ACC112 (cell line): ENCODE data around the gene KIF23.

Source experiments
- H2AFZ ChIP-seq: fragments of 200-600 bp; sonication (generic); one replicate; pipeline ENCODE4 v1.6.0; 2017; ENCODE audit warnings: antibody characterized with exemption, low read length; ENCODE audit not compliant: unreplicated experiment
- H3K27ac ChIP-seq: fragments of 200-600 bp; sonication (generic); 2 replicates; pipeline ENCODE4 v1.5.1; 2014; ENCODE audit warnings: low read depth, mild to moderate bottlenecking, antibody characterized with exemption, low read length, moderate library complexity
- H3K27me3 ChIP-seq: fragments of 200-600 bp; sonication (generic); 2 replicates; pipeline ENCODE4 v1.6.1; 2014; ENCODE audit warnings: mild to moderate bottlenecking, antibody characterized with exemption, low read length, moderate library complexity, mixed read lengths; ENCODE audit not compliant: insufficient read depth
- H3K36me3 ChIP-seq: fragments of 200-600 bp; sonication (generic); 2 replicates; pipeline ENCODE4 v1.6.1; 2016; ENCODE audit warnings: mild to moderate bottlenecking, antibody characterized with exemption, low read length, moderate library complexity, mixed read lengths; ENCODE audit not compliant: insufficient read depth
- H3K4me1 ChIP-seq: fragments of 200-600 bp; sonication (generic); one replicate; pipeline ENCODE4 v1.6.1; 2016; ENCODE audit warnings: low read length, mixed read lengths; ENCODE audit not compliant: insufficient read depth, unreplicated experiment, control insufficient read depth
- H3K4me3 ChIP-seq: fragments of 200-600 bp; sonication (generic); 2 replicates; pipeline ENCODE4 v1.5.1; 2014; ENCODE audit warnings: mild to moderate bottlenecking, low read depth, low read length
- H3K79me2 ChIP-seq: fragments of 200-600 bp; sonication (generic); one replicate; pipeline ENCODE4 v1.6.0; 2016; ENCODE audit warnings: low read length; ENCODE audit not compliant: control insufficient read depth, unreplicated experiment, insufficient read depth

KIF23 gene

GRCh38 chr15:69454953-69455352, 40.8 kb downstream of the KIF23 start:
- H3K27me3 ChIP-seq: no peaks in the 10 kb centered on the region
- peaks cover 39% of the 10 kb centered on the region for H3K79me2 ChIP-seq
- no peak overlapping the region for H3K27ac ChIP-seq
- peaks cover 42% of the 10 kb centered on the region for H3K36me3 ChIP-seq
- H3K4me1 ChIP-seq: peaks cover 31% of the 10 kb centered on the region
- peak overlapping the region; percentile 81 for H3K4me3 ChIP-seq
- no peak overlapping the region for H2AFZ ChIP-seq

GRCh38 chr15:69456208-69457166, 42.3 kb downstream of the KIF23 start:
- no peak overlapping the region for H3K4me3 ChIP-seq
- peaks cover 39% of the 10 kb centered on the region for H3K79me2 ChIP-seq
- peak overlapping the region; percentile 25; the same call in 1 of the 2 replicates for H3K27ac ChIP-seq
- peaks cover 31% of the 10 kb centered on the region for H3K4me1 ChIP-seq
- H3K36me3 ChIP-seq: peaks cover 42% of the 10 kb centered on the region
- H2AFZ ChIP-seq: no peak overlapping the region
- H3K27me3 ChIP-seq: no peaks in the 10 kb centered on the region

GRCh38 chr15:69457304-69458280, 43.4 kb downstream of the KIF23 start:
- no peak overlapping the region for H3K27ac ChIP-seq
- H3K27me3 ChIP-seq: no peaks in the 10 kb centered on the region
- H3K79me2 ChIP-seq: peaks cover 46% of the 10 kb centered on the region
- H3K4me1 ChIP-seq: peaks cover 37% of the 10 kb centered on the region
- no peak overlapping the region for H2AFZ ChIP-seq
- peaks cover 42% of the 10 kb centered on the region for H3K36me3 ChIP-seq
- no peak overlapping the region for H3K4me3 ChIP-seq

GRCh38 chr15:69459066-69459465, 44.9 kb downstream of the KIF23 start:
- Histone ChIP-seq H3K4me3 (no peak overlapping the region), H3K79me2 (peaks cover 32% of the 10 kb centered on the region), H3K36me3 (peaks cover 36% of the 10 kb centered on the region), H3K27ac (no peak overlapping the region), H3K27me3 (no peaks in the 10 kb centered on the region), H2AFZ (no peak overlapping the region), H3K4me1 (peaks cover 37% of the 10 kb centered on the region)

GRCh38 chr15:69460481-69460880, 46.3 kb downstream of the KIF23 start:
- H3K27me3 ChIP-seq: no peaks in the 10 kb centered on the region
- H3K27ac ChIP-seq: no peak overlapping the region
- no peak overlapping the region for H2AFZ ChIP-seq
- no peak overlapping the region for H3K4me3 ChIP-seq
- peaks cover 29% of the 10 kb centered on the region for H3K4me1 ChIP-seq
- peaks cover 24% of the 10 kb centered on the region for H3K36me3 ChIP-seq
- peaks cover 18% of the 10 kb centered on the region for H3K79me2 ChIP-seq

GRCh38 chr15:69462030-69462492, 47.9 kb downstream of the KIF23 start:
- peaks cover 7% of the 10 kb centered on the region for H3K79me2 ChIP-seq
- H3K36me3 ChIP-seq: peaks cover 8% of the 10 kb centered on the region; the same call in 1 of the 2 replicates
- H2AFZ ChIP-seq: peak overlapping the region; percentile 79
- no peaks in the 10 kb centered on the region for H3K27me3 ChIP-seq
- H3K4me1 ChIP-seq: peaks cover 18% of the 10 kb centered on the region
- H3K27ac ChIP-seq: no peak overlapping the region
- peak overlapping the region; percentile 73 for H3K4me3 ChIP-seq

- peaks cover 7% of the 10 kb centered on the region for H3K79me2 ChIP-seq
- peak overlapping the region; percentile 77 for H3K27ac ChIP-seq
- peaks cover 16% of the 10 kb centered on the region for H3K4me1 ChIP-seq
- H3K27me3 ChIP-seq: no peaks in the 10 kb centered on the region
- H3K4me3 ChIP-seq: peak overlapping the region; percentile 73
- peak overlapping the region; percentile 79 for H2AFZ ChIP-seq
- H3K36me3 ChIP-seq: peaks cover 4% of the 10 kb centered on the region; the same call in 1 of the 2 replicates
Measured at GRCh38 chr15:69462493-69463181, 48.5 kb downstream of the KIF23 start.

- Histone ChIP-seq H3K27me3 (no peaks in the 10 kb centered on the region), H3K4me1 (peaks cover 16% of the 10 kb centered on the region), H3K27ac (peak overlapping the region; percentile 77), H3K4me3 (peak overlapping the region; percentile 73), H3K79me2 (peaks cover 7% of the 10 kb centered on the region), H2AFZ (peak overlapping the region; percentile 52), H3K36me3 (no peaks in the 10 kb centered on the region)
Measured at GRCh38 chr15:69463182-69463756, 49.1 kb downstream of the KIF23 start.

GRCh38 chr15:69465253-69465652, 51.1 kb downstream of the KIF23 start:
- Histone ChIP-seq H3K27ac (no peak overlapping the region), H3K27me3 (no peaks in the 10 kb centered on the region), H3K79me2 (peaks cover 7% of the 10 kb centered on the region), H3K4me3 (no peak overlapping the region), H3K4me1 (peaks cover 16% of the 10 kb centered on the region), H2AFZ (no peak overlapping the region), H3K36me3 (no peaks in the 10 kb centered on the region)
